Measurements from ENCODE around the gene QKI. TPM values are rescaled to one million over a fixed set of nuclear protein-coding genes. Genes with fewer than 3 reads are reported as not detected.

Gene QKI
- total and polyA plus RNA-seq, 2 of the 8 experiments (the other 6 are each of a cell fraction or from before 2014, with no cell fraction given), result 181 to 183 TPM

DNA sequence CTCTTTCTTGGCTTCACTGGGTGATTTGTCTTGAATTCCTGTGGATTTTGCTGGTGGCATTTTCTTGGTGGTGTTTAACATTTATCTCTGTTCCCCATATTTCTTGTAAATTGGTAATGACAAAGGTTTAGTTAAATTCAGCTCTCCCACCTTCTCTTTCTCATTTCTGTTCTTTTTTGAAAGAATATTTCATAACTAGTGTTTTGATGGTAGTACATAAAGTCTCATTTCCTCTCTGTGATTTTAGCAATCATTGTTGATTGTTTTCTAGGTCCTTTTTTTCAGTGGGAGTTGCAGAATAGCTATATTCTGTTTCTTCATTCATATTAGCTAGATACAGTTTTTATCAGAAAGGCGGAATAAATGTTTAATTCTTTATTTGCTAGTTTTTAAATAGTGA lies 73.1 kb downstream of the QKI start:
- Histone ChIP-seq H3K79me2 (ENCODE audit: control insufficient read depth in 1 of 2, insufficient read depth in 2 of 2, low read length in 2 of 2) (peaks cover 9 to 98% of the 10 kb centered on the region in 2 experiments; a peak in 3 of 4 replicates), H3K18ac (ENCODE audit: extremely low read depth, low read length) (no peak overlapping the region), H3K27me3 (replicated peaks in 1 of 4; ENCODE audit: control insufficient read depth in 3 of 4, extremely low read depth in 1 of 4, insufficient read depth in 3 of 4, low read length in 3 of 4) (no peaks in the 10 kb centered on the region), H2BK120ac (replicated peaks; ENCODE audit: low read depth, low read length) (no peak overlapping the region), H2BK5ac (ENCODE audit: low read depth, low read length) (no peak overlapping the region), H3K23ac (ENCODE audit: insufficient read length) (no peak overlapping the region), H3K14ac (ENCODE audit: insufficient read length) (no peak overlapping the region), H3K4me3 (ENCODE audit: extremely low read depth in 1 of 4, insufficient read depth in 2 of 4, low read depth in 3 of 4, low read length in 4 of 4) (no peak overlapping the region), H4K5ac (ENCODE audit: insufficient read length, low read depth, low read length) (no peak overlapping the region), H4K8ac (ENCODE audit: extremely low read depth, insufficient read depth, low read length) (no peak overlapping the region), H3K23me2 (ENCODE audit: low read depth, low read length) (no peaks in the 10 kb centered on the region), H2BK20ac (ENCODE audit: low read length) (no peak overlapping the region), H3K4me1 (replicated peaks in 1 of 4; ENCODE audit: control insufficient read depth in 3 of 4, insufficient read depth in 4 of 4, low read length in 3 of 4) (peaks cover 0 to 3% (median 0%) of the 10 kb centered on the region in 4 experiments; a peak in 1 of 7 replicates), H3K9me3 (ENCODE audit: insufficient read depth in 2 of 2, low read depth in 1 of 2, low read length in 1 of 2) (no peaks in the 10 kb centered on the region), H3K27ac (ENCODE audit: low read depth, low read length) (no peak overlapping the region), H2BK12ac (ENCODE audit: low read depth, low read length) (no peak overlapping the region), H2AFZ (ENCODE audit: low read length) (no peak overlapping the region), H3K9ac (replicated peaks in 1 of 4; ENCODE audit: extremely low read depth in 1 of 4, low read depth in 3 of 4, low read length in 3 of 4) (no peak overlapping the region), H3K56ac (replicated peaks; ENCODE audit: insufficient read length, low read depth, low read length) (no peak overlapping the region), H3K36me3 (ENCODE audit: control insufficient read depth in 2 of 4, insufficient read depth in 4 of 4, low read length in 3 of 4) (peaks cover 0 to 3% (median 0%) of the 10 kb centered on the region in 4 experiments; a peak in 1 of 8 replicates), H3K4me2 (ENCODE audit: insufficient read depth in 1 of 2, low read depth in 2 of 2, low read length in 2 of 2) (no peak overlapping the region), H4K91ac (replicated peaks; ENCODE audit: insufficient read length, low read length) (no peak overlapping the region), H2BK15ac (ENCODE audit: low read length) (no peak overlapping the region), H3K79me1 (ENCODE audit: low read depth, low read length) (no peaks in the 10 kb centered on the region; the same call in 1 of the 2 replicates), H3K4ac (replicated peaks; ENCODE audit: insufficient read length, low read depth, low read length) (no peak overlapping the region), H4K20me1 (replicated peaks in 1 of 2; ENCODE audit: control insufficient read depth in 1 of 2, insufficient read depth in 2 of 2, low read length in 2 of 2) (peaks cover 5 to 9% of the 10 kb centered on the region in 2 experiments), H2AK5ac (ENCODE audit: low read depth, low read length) (no peak overlapping the region)
- TF ChIP-seq SP1 (IDR thresholded peaks at IDR 0.05; ENCODE audit: low read depth, low read length) (no peak), RFX5 (IDR thresholded peaks at IDR 0.05; ENCODE audit: borderline replicate concordance, low read depth, low read length) (no peak), BACH1 (IDR thresholded peaks at IDR 0.05; ENCODE audit: low read length) (no peak), NRF1 (IDR thresholded peaks at IDR 0.05; ENCODE audit: low read depth, low read length) (no peak), FOSL1 (IDR thresholded peaks at IDR 0.05; ENCODE audit: insufficient read depth, low read depth, low read length) (no peak), TCF12 (IDR thresholded peaks at IDR 0.05; ENCODE audit: low read depth, low read length) (no peak), SRF (IDR thresholded peaks at IDR 0.05; ENCODE audit: low read depth, low read length) (no peak), ASH2L (IDR thresholded peaks at IDR 0.05; ENCODE audit: low read length) (no peak), ZNF274 (IDR thresholded peaks at IDR 0.05; ENCODE audit: borderline replicate concordance, extremely low read depth, low read length) (no peak)
- TF ChIP-seq, protein P1, sequence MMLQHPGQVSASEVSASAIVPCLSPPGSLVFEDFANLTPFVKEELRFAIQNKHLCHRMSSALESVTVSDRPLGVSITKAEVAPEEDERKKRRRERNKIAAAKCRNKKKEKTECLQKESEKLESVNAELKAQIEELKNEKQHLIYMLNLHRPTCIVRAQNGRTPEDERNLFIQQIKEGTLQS (IDR thresholded peaks at IDR 0.05; ENCODE audit: insufficient read depth, low read depth, low read length), result no peak
- FAIRE-seq (no peak), DNase-seq (ENCODE audit: low read depth in 1 of 2, low spot score in 2 of 2) (no peak)
- ChIA-PET POLR2A (ENCODE audit: partially characterized antibody) (interaction anchor here (0.6 kb wide), 1 partner anchor 21 kb away, joined by 3 read pairs; no protein-coding TSS in a partner anchor), CTCF (ENCODE audit: partially characterized antibody) (no interaction called here)
- WGBS, 2 experiments (ENCODE audit: extremely low coverage in 1 of 2, insufficient coverage in 1 of 2, insufficient read length in 1 of 2, insufficient replicate concordance in 2 of 2, low coverage in 1 of 2, low lambda C conversion rate in 2 of 2, missing lambda C conversion rate in 1 of 2), result 83% methylated on average over 1 of the region's 1 CpG; no CpG with 5 or more reads in 1 of the 2 experiments
